Gastroesophageal sphincter (tissue), 4 donors: ENCODE data around the gene HTR2B. TPM values are rescaled to one million over a fixed set of nuclear protein-coding genes. Genes with fewer than 3 reads are reported as not detected.
"Not testable (repeated sequence)": the region's sequence is repeated elsewhere in the genome, so short reads cannot be mapped to it uniquely, and the experiment has no call there.

ENCODE experiments used
- ATAC-seq: fragments of 150-250 bp; one replicate; pipeline ENCODE4 v1.9.1; 2016; ENCODE audit warnings: mild to moderate bottlenecking, moderate library complexity
- H3K27ac ChIP-seq, 4 donors: fragments of 200-600 bp; sonication (generic) in 3 of 4; 1 replicate in 3 of 4; 2 replicates in 1 of 4; pipeline ENCODE4 v1.5.1; 2016 to 2019
- H3K27me3 ChIP-seq: fragments of 200-600 bp; sonication (generic); one replicate; pipeline ENCODE4 v1.5.1; 2019
- H3K36me3 ChIP-seq, 2 donors: fragments of 200-600 bp; sonication (generic); one replicate each; pipeline ENCODE4 v1.5.1; 2019; ENCODE audit warnings: control low read depth in 1 of 2
- H3K4me1 ChIP-seq, 3 donors: fragments of 200-600 bp; sonication (generic); 1 replicate in 2 of 3; 2 replicates in 1 of 3; pipeline ENCODE4 v1.5.1; 2016 to 2019; ENCODE audit warnings: control low read depth in 2 of 3
- H3K4me3 ChIP-seq, 2 donors: fragments of 200-600 bp; sonication (generic); one replicate each; pipeline ENCODE4 v1.5.1; 2019; ENCODE audit warnings: mild to moderate bottlenecking in 1 of 2, moderate library complexity in 1 of 2
- H3K9me3 ChIP-seq, 3 donors: fragments of 200-600 bp; sonication (generic); one replicate each; pipeline ENCODE4 v1.5.1; 2017 to 2019; ENCODE audit warnings: control low read depth in 2 of 3
- EP300 ChIP-seq: sonication (generic); formaldehyde crosslinking; IDR thresholded peaks from one replicate; pipeline ENCODE4 v1.6.1; 2017; ENCODE audit warnings: antibody characterized with exemption, mild to moderate bottlenecking
- POLR2A ChIP-seq, 2 donors: fragments of 450-650 bp; IDR thresholded peaks; one replicate each; pipeline ENCODE4 v1.6.1; 2017; ENCODE audit warnings: antibody characterized with exemption in 2 of 2, mild to moderate bottlenecking in 2 of 2, moderate library complexity in 1 of 2
- POLR2AphosphoS5 ChIP-seq: sonication (generic); formaldehyde crosslinking; IDR thresholded peaks from one replicate; pipeline ENCODE4 v1.6.1; 2017; ENCODE audit warnings: antibody characterized with exemption
- WGBS, 2 donors: methylation state at CpG; one replicate each; pipeline ENCODE4 v1.1.5; 2018; ENCODE audit warnings: low coverage in 1 of 2; 5-methylcytosine and 5-hydroxymethylcytosine counted together
- total RNA-seq, 4 donors: library from RNA; depleted of rRNA; stranded (reverse); fragments of >200 nt; gene quantifications; one replicate each; pipeline ENCODE4 v1.1.0, GENCODE V29; 2016
- TF ChIP-seq, protein P1 (sequence below), 4 experiments: fragments of 200-600 bp in 2 of 4; fragments of 450-650 bp in 2 of 4; sonication (generic) in 1 of 4; IDR thresholded peaks; one replicate each; pipeline ENCODE4 v1.5.1; 2017 to 2019; ENCODE audit warnings: antibody characterized with exemption in 4 of 4, mild to moderate bottlenecking in 2 of 4, moderate library complexity in 2 of 4

The HTR2B gene
- total RNA-seq, 4 donors from 2014 or later: 6.8 to 17.3 (median 16.0) TPM

- 54 to 89% methylated on average over 8 of the region's 8 CpGs for WGBS, 2 donors
Measured at GRCh38 chr2:231152800-231153557, 28.1 kb upstream of the HTR2B start.

DNA sequence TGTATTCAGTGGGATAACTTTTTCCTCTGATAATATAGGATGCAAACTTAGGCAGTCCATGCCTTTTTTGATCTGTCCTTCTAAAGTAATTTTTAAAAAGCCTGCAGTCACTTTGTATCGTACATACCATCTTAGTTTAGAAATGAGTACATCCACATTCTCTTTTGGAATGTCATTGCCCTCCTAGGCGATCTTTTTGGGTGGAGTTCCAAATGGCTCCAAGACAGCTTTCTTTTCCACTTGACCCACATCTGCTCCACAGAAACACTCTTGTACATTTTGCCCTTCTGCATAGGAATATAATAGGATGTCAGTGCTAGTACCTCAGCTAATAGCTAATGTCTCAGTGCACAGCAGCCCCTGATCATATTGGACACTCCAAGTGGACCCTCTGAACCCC lies 21.8 kb upstream of the HTR2B start:
- Histone ChIP-seq H3K27ac (no peak overlapping the region), H3K36me3 (peaks cover 0 to 25% of the 10 kb centered on the region in 2 donors), H3K4me1 (peaks cover 0 to 16% (median 6%) of the 10 kb centered on the region in 3 donors), H3K4me3 (no peak overlapping the region), H3K27me3 (no peaks in the 10 kb centered on the region), H3K9me3 (no peaks in the 10 kb centered on the region)
- 37 to 67% methylated on average over 2 of the region's 2 CpGs for WGBS, 2 donors
- no peak for ATAC-seq
- TF ChIP-seq POLR2A (IDR thresholded peaks at IDR 0.05) (no peak), EP300 (no peak)

More at GRCh38 chr2:231152800-231153557, 28.1 kb upstream of the HTR2B start:
- Histone ChIP-seq H3K9me3 (no peaks in the 10 kb centered on the region), H3K27me3 (no peaks in the 10 kb centered on the region), H3K4me3 (no peak overlapping the region), H3K27ac (no peak overlapping the region), H3K36me3 (peaks cover 0 to 47% of the 10 kb centered on the region in 2 donors), H3K4me1 (peaks cover 0 to 3% (median 3%) of the 10 kb centered on the region in 3 donors)
- ATAC-seq: no peak
- TF ChIP-seq POLR2A (IDR thresholded peaks at IDR 0.05): no peak
- TF ChIP-seq POLR2AphosphoS5: no peak
- no peak for TF ChIP-seq EP300
- TF ChIP-seq, protein P1, sequence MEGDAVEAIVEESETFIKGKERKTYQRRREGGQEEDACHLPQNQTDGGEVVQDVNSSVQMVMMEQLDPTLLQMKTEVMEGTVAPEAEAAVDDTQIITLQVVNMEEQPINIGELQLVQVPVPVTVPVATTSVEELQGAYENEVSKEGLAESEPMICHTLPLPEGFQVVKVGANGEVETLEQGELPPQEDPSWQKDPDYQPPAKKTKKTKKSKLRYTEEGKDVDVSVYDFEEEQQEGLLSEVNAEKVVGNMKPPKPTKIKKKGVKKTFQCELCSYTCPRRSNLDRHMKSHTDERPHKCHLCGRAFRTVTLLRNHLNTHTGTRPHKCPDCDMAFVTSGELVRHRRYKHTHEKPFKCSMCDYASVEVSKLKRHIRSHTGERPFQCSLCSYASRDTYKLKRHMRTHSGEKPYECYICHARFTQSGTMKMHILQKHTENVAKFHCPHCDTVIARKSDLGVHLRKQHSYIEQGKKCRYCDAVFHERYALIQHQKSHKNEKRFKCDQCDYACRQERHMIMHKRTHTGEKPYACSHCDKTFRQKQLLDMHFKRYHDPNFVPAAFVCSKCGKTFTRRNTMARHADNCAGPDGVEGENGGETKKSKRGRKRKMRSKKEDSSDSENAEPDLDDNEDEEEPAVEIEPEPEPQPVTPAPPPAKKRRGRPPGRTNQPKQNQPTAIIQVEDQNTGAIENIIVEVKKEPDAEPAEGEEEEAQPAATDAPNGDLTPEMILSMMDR (IDR thresholded peaks at IDR 0.05): no peak

DNA sequence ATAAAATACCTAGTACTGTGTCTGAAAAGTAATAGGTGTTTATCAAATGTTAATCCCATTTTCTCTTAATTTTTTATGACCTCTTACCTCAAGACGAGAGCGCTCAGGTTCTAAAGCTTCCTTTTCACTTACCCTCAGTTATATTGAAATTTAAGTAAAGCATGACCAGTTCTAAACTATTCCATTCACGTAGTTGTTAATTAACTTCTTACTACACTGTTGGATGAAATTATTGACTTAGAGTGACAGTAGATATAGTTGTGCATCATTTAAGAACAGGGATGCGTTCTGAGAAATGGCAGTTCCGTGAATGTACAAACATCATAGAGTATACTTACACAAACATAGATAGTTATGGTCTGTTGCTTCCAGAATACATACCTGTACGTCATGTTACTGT lies 20.1 kb upstream of the HTR2B start:
- Histone ChIP-seq H3K27me3 (no peaks in the 10 kb centered on the region), H3K4me3 (no peak overlapping the region), H3K27ac (no peak overlapping the region), H3K9me3 (no peaks in the 10 kb centered on the region), H3K4me1 (peaks cover 0 to 19% (median 6%) of the 10 kb centered on the region in 3 donors), H3K36me3 (peaks cover 0 to 28% of the 10 kb centered on the region in 2 donors)
- WGBS, 2 donors: 96% methylated on average over 6 of the region's 6 CpGs
- TF ChIP-seq EP300 (no peak), POLR2A (IDR thresholded peaks at IDR 0.05) (no peak), POLR2AphosphoS5 (no peak)
- TF ChIP-seq, protein P1 (IDR thresholded peaks at IDR 0.05): no peak
- ATAC-seq: no peak

- not testable (repeated sequence) for ATAC-seq, H3K4me3 ChIP-seq, H3K27me3 ChIP-seq, H3K27ac ChIP-seq, H3K9me3 ChIP-seq
- H3K4me1 ChIP-seq: peaks cover 0 to 17% (median 0%) of the 10 kb centered on the region in 3 donors
- WGBS, 2 donors: 100% methylated on average over 1 to 2 of the region's 8 CpGs
- peaks cover 0 to 13% of the 10 kb centered on the region in 2 donors for H3K36me3 ChIP-seq
Measured at GRCh38 chr2:231140808-231141207, 16.0 kb upstream of the HTR2B start.

DNA sequence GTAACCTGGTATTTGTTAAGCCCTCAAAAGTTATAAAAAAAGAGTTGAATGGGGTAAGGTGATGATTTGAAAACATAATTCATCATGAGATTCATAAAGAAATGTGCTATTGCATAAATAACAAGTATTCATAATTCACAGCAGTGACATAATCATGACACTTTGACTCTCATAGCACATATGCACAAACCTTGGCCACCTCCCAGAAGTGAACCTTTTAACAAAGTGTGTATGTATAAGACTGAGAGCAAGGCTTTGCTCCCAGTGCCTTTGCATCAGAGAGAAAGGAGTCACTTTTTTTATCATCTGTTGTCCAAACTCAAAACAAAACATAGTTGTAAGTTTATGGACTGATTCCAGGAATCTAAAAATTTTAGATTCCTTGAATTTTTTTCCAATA lies 15.0 kb upstream of the HTR2B start:
- TF ChIP-seq, protein P1 (IDR thresholded peaks at IDR 0.05): no peak
- TF ChIP-seq POLR2A (IDR thresholded peaks at IDR 0.05) (no peak), EP300 (no peak), POLR2AphosphoS5 (no peak)
- no peak for ATAC-seq
- H3K9me3 ChIP-seq: no peaks in the 10 kb centered on the region
- H3K27ac ChIP-seq: no peak overlapping the region
- no peaks in the 10 kb centered on the region for H3K27me3 ChIP-seq
- H3K4me1 ChIP-seq: peaks cover 0 to 22% (median 0%) of the 10 kb centered on the region in 3 donors
- H3K4me3 ChIP-seq: no peak overlapping the region
- peaks cover 0 to 13% of the 10 kb centered on the region in 2 donors for H3K36me3 ChIP-seq

GRCh38 chr2:231138699-231139098 lies 13.9 kb upstream of the HTR2B start:
- ATAC-seq: peak; percentile 43
- Histone ChIP-seq H3K4me3 (peak overlapping the region in 1 of 2 donors; percentile 3), H3K36me3 (peaks cover 0 to 6% of the 10 kb centered on the region in 2 donors), H3K27me3 (no peaks in the 10 kb centered on the region), H3K27ac (peak overlapping the region in 3 of 4 donors; percentile 37 to 56 (median 39)), H3K4me1 (peaks cover 0 to 31% (median 0%) of the 10 kb centered on the region in 3 donors), H3K9me3 (no peaks in the 10 kb centered on the region)
- TF ChIP-seq POLR2AphosphoS5: no peak
- WGBS, 2 donors: 71 to 90% methylated on average over 8 of the region's 8 CpGs
